HG03045 (cell line): ENCODE data around the gene AGTRAP.

Experiments
- ATAC-seq: cut with Tn5 transposase; IDR thresholded peaks from one replicate; pipeline ENCODE4 v1.9.1; 2021; ENCODE audit warnings: mild to moderate bottlenecking, moderate library complexity; ENCODE audit not compliant: unreplicated experiment

AGTRAP gene

DNA sequence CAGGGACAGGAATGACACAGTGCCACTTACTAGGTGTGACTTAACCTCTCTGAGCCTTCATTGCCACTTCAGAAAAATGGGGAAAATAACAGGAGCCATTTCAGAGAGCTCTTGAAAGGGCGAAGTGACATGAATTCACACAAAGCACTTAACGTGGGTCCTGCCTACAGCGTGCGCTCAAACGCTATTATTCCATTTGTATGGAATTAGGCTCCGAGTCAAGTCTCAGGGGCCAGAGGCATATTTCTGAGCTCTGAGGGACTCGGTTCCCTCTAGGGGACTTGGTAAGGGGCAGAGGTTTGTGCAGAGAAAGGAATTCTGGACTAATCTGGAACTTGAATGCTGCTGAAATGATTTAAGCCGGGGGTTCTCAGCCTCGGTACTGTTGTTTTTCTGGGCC lies 30.3 kb upstream of the AGTRAP start:
- ATAC-seq, result no peak

DNA sequence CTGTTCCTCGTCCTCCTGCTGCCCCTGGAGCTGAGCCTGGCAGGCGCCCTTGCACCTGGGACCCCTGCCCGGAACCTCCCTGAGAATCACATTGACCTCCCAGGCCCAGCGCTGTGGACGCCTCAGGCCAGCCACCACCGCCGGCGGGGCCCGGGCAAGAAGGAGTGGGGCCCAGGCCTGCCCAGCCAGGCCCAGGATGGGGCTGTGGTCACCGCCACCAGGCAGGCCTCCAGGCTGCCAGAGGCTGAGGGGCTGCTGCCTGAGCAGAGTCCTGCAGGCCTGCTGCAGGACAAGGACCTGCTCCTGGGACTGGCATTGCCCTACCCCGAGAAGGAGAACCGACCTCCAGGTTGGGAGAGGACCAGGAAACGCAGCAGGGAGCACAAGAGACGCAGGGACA lies 29.6 kb upstream of the AGTRAP start:
- ATAC-seq, result no peak

DNA sequence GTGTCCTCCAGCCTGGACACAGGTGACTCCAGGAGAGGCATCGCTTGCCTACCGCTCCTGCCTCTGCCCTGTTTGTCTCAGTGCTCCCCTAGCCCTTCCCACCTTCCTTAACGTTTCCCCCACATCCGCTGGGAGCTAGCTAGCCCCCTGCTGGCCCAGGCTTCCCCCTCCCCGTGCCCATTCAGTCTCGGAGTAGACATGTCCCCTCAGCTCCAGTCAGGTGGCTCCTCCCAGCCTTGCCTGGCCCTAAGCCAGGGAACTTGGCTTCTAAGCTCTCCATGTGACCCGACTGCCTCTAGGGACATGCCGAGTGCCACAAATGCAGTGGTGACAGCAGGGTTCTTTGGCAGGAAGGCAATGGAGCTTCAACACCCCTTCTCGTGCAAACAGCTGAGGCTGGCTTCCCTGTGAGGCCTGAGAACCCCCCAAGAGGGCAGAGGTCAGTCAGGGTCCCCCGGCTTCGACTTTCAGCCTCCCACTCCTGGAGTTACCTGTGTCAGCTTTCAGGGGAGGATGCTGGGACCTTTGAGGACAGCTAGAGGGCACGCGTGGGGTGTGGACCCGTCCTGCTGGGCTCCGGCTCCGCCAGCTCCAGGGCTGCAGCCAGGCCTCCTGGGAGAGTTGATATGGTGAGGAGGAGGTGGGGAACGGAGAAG lies 28.2 kb upstream of the AGTRAP start:
- no peak for ATAC-seq

DNA sequence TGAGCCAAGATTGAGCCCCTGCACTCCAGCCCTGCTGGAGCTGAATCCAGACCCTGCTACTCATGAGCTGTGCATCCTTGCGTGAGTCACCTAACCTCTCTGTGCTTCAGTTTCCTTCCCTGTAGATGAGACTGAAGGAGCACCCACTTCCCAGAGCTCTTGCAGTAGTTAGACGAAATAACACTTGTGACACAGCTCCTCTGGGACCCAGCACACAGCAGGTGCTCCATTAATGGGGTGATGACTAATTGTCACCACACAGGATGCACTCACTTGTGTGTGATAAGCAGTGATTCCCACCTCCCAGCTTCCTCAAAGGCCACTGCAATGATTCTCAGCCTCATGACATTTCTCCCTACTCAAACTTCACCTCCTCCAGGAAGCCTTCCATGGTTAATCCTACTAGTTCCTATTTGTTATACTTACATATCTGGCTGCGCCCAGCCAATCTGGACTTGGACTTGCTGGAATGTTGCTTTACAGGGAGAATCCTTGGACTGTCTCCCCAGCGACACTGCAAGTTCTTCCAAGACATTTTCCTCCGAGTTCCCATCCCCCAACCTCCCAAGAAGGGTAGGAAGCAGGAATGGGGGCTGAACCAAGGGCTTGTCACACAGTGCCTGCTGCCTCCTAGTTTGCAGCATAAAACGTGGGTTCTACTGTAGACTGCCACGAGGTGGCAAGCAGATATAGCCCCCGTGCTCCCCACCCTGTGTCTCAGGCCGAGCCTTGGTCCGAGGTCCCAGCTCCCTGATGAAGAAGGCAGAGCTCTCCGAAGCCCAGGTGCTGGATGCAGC lies 27.2 kb upstream of the AGTRAP start:
- ATAC-seq, result no peak

DNA sequence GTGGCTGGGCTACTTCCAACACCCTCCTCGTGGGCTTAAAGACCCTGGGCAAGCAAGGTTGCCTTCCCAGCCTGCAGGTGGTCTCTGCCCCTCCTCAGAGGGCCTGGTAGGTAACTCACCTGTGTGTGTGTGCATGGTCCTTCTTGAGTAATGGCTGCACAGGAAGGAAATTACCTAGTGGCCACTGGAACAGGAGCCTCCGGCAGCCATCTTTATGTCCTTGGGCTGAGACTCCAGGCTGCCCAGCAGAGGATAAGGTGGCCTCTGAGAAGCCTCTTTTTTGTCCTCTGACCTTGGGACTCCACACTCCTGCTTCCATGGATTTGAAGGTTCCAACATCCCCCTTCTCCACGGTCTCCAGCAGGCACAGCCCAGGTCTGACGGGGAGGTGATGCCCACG lies 24.4 kb upstream of the AGTRAP start:
- no peak for ATAC-seq

DNA sequence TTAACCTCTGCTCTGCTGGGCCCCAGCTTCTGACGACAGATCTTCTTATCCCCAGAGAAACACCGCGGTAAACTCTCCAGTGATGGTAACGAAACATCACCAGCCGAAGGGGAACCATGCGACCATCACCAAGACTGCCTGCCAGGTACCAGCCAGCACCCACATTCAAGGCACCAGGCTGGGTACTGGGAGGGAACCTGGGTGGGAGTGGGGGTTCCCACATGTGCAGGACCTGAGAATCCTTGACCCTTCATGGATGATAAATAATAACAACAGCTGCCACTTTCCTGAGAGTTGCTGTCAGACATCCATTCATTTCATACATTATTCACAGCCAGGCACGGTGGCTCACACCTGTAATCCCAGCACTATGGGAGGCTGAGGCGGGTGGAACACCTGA lies 23.7 kb upstream of the AGTRAP start:
- no peak for ATAC-seq

DNA sequence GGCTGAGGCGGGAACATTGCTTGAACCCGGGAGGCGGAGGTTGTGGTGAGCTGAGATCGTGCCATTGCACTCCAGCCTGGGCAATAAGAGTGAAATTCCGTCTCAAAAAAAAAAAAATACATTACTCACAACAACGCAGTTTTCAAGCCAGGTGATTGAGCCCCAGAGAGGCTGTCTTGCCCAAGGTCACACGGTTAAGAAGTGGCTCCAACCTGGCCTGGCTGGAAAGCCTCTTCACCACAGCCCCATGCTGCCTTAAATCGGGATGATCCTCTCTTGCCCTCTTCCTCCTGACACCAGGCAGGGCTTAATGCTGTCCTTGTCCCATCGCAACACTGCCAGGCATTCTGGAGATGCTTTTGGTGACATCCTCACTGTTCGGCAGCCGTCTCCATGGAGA lies 22.8 kb upstream of the AGTRAP start:
- ATAC-seq, result no peak

DNA sequence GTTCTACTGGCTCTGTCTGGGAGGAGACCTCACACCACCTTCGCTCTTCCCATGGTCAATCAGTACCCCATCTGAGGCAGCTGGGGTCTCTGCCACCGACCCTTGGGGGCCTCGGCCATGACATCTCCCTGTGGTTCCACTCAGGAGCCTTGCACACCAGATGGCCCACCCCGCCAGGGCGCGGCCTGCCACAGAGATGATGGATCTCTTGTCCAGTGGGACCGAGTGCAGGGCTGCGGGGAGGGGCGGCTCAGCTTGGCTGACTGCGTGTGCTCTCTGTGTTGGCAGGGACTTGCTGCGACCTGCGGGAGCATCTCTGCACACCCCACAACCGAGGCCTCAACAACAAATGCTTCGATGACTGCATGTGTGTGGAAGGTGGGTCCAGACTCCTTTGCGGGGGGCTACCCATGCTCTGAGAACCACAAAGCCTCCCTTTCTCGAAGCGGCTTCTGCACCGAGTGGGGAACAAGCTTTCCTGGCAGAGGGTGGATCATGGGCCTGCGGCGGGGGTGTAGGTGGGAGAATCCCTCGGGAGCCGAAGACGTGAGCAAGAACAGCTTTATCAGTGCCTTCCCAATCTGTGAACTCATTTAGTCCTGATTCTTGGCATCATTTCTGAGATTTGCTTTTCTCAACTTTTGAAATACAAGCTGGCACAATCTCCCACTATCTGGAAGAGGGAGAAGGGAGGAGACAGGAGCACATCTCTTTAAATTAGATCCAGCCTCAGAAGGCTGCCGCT lies 20.9 kb upstream of the AGTRAP start:
- ATAC-seq, result no peak

DNA sequence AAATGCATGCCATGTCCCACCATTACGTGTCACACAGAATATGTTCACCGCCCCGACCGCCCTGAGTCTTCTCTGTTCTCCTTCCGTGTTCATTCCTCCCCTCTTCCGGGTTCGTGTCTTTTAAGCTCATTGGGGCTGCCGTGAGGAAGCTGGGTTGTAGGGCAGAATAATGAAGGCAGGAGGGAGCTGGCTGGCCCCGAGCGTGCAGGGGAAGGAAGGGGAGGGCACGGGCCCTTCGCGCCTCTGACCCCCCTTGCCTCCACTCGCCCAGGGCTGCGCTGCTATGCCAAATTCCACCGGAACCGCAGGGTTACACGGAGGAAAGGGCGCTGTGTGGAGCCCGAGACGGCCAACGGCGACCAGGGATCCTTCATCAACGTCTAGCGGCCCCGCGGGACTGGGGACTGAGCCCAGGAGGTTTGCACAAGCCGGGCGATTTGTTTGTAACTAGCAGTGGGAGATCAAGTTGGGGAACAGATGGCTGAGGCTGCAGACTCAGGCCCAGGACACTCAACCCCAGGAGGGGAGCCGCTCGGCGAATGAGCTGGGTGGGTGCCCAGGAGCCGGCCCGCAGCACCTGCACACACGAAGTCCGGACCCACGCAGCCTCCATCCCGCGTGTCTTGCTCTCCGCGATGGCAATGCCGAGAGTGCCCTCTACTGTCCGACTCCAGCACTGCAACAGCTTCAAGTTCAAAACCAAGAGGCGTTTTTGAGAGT lies 16.5 kb upstream of the AGTRAP start:
- ATAC-seq, result no peak

DNA sequence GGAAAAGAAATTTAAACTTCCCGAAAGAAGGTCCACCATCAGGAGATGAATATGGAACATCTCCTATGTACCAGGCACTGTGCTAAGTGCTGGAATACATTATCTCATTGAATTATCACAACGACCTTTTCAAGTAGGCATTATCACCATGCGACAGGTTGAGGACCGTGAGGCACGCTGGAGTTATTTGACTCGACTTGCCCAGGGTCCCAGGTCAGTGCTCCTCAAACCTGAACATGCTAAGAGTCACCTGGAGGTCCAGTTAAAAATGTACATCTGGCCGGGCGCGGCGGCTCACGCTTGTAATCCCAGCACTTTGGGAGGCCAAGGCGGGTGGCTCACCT lies 15.9 kb upstream of the AGTRAP start:
- ATAC-seq, result no peak

DNA sequence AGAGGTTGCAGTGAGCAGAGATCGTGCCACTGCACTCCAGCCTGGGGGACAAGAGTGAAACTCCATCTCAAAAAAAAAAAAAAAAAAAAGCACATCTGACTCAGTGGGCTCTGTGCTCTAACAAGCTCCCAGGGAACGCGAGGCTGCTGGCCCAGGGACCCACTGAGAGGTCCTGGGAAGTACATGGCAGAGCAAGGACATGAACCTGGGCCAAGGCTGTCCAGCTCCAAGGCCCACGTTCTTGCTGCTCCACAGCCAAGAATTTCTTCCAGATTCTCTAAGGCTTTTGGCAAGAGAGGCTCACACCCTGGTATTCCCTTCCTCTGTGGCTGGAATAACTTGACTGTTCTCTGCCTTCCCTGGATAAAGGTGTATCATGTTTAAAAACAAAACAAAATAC lies 15.4 kb upstream of the AGTRAP start:
- no peak for ATAC-seq

DNA sequence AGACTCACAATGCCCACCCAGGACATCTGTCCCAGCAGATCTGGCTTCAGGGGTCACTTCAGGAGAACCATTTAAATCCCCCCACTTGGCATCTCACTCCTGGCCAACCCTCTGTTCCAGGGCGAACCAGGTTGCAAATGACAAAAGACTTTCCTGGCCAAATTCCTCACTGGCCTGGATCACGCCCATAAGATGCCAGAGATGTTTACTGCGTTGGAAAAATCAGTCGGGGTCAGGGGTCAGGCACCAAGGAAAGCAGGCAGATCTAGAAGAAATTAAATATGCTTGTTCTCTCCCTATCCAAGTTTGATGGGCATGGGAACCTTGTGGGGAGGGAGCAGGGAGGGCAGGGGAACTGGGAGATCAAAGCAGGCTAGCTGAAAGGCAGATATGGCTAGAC lies 14.6 kb upstream of the AGTRAP start:
- ATAC-seq, result no peak

DNA sequence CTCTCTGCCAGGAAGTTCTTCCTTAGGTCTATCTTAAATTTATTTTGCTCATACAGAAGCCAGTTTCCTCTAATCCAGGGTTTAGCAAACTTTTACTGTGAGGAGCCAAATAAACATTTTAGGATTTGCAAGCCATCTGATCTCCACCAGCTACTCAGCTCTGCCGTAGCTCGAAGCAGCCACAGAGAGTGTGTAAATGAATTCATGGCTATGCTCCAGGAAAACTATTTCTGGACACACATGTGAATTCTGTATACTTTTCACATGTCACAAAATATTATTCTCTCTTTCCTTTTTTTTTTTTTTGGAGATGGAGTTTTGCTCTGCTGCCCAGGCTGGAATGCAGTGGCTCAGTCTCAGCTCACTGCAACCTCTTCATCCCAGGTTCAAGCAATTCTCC lies 13.4 kb upstream of the AGTRAP start:
- ATAC-seq, result no peak

DNA sequence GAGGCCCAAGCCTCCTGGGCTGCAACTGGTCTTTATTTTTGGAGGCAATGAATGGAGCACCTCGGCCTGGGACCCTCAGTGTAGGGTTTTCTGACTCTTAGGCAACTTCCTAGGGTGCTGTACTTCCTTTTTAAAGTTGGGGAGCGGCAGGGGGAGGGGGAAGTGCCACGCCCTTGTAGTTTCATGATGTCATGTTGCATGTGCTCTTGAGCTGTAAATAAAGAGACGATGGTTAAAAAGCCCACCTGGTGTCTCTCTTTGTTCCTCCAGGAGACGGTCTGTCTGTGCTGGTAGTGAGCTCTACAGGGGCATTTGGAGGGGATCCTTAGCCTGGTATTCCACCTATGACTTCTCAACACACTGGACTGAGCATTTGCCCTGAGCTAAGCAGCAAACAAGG lies 10.3 kb upstream of the AGTRAP start:
- ATAC-seq, result no peak

DNA sequence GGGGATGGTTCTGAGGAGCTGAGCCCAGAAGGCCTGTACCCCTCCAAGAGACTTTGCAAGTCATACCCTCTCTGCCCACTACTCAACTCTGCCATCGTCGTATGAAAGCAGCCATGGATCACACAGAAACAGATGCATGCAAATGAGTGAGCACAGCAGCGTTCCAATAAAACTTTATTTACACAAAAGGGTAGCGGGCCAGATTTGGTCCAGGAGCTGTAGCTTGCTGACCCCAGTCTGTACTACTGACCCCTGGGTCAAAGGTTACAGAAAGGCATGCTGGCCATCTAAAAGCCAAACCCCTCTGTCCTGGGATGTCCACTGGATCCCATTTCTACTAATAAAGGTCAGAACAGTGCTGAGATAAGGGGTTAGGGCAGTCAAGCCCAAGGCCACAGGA lies 8.8 kb upstream of the AGTRAP start:
- no peak for ATAC-seq

DNA sequence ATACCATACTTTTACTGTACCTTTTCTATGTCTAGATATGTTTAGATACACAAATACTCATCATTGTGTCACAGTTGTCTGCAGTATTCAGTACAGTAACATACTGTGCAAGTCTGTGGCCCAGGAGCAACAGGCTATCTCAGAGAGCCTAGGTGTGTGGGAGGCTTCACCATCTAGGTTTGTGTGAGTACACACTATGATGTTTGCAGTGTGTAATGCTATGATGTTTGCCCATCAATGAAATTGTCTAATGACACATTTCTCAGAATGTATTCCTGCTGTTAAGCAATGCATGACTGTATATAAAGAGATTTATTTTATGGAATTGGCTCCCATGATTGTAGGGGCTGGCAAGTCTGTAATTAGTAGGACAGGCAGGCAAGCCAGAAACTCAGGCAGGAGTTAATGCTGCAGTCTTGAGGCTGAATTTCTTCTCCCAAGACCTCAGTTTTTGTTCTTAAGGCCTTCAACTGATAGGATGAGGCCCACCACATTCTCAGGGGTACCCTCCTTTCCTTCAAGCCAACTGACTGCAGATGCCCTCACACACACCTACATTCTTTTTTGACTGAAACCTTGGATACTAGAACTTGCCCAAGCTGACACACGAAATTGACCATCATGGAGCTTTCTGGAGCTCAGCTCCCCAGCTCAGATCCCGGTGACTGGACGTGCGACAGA lies 7.7 kb upstream of the AGTRAP start:
- no peak for ATAC-seq

DNA sequence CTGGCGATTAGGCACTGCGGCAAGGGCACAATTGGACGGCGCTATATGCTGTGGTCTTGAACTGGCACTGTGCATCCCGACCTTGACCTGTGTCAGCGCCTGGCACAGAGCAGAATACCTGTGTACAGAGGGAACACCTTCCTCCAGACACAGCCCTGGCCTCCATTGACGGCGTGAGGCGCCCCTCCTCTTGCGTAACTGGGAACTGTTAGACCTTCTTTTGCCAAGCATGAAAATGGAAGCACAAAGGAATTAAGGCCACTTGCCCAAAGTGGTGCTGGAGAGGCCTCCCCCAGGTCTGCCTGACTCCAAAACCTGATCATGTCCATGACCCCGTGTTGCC lies 6.8 kb upstream of the AGTRAP start:
- ATAC-seq, result no peak

DNA sequence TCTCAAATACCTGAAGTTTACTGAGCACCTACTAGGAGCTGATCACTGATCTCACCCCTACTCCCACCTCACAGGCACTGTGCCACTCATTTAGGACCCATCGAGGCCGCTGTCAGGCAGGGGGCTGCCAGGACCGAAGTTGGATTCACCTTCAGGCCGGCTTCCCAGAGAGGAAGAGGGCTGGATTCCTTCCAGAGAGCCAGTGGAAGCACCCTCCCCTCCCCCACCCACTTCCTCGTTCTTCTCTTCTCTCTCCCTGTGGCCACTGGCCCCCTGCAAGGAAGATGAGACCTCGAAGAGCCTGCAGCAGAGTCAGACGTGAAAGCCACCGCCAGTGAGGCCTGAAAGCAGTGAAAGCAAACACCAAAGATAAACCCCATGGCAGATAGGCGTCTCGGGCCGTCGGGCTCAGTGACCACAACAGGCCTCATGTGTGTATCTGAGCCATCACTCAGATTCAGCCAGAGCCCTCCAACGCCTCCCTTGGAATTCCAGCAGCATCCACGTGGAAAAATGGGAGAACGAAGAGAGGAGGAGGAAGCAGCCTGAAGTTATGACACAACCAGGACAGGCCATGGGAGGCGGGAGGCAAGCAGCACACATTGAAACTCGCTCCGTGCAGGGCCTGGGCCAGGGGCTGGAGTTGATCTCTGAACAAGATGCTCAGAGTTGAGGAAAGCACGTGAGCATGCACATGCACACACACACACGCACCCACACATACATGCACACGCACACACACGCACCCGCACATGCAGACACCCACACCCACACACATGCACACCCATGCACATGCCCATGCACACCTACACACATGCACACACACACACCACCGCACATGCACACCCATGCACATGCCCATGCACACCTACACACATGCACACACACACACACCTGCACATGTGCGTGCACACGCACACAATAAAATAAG lies 6.2 kb upstream of the AGTRAP start:
- ATAC-seq, result no peak

DNA sequence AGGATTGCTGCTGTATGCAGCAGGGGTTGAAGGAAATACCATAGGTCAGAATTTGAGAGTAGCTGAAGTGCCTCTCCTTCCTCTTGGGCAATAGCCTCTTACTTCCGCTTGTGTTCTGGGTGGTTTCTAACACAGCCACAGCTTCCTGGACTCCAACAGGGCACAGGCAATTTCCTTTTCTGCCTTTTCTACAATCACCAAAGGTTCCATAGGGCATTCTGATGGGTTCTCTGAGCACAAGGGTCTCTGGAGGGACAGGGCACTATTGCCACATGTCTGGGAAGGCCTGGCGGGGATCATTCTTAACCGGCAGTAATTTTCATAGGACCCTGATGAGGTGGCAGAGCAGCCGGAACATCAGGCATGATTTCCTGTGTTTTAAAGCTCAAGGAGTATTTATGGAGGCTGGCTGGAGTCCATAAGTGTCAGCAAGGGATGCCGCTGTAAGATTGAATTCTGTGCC lies 5.5 kb upstream of the AGTRAP start:
- ATAC-seq, result no peak
